Heart left ventricle (tissue), 16 donors: ENCODE data around the gene CCNI. TPM values are rescaled to one million over a fixed set of nuclear protein-coding genes. Genes with fewer than 3 reads are reported as not detected.

Experiments
- ATAC-seq, 4 donors: fragments of 200-7000 bp; cut with Tn5 transposase; one replicate each; pipeline ENCODE4 v1.9.1; 2020 to 2022; ENCODE audit warnings: moderate library complexity in 4 of 4, mild to moderate bottlenecking in 3 of 4, moderate number of reproducible peaks in 1 of 4
- DNase-seq, 5 donors: peaks; one replicate each; pipeline ENCODE4 v3.0.0-alpha.2; 2020
- H3K27ac ChIP-seq, 12 donors: fragments of 200-600 bp; sonication (generic) in 4 of 12; one replicate each; pipeline versions ENCODE4 v1.5.0 to v1.8.0; 2016 to 2022; ENCODE audit warnings: mild to moderate bottlenecking in 2 of 12
- H3K27me3 ChIP-seq, 9 donors: fragments of 200-600 bp; sonication (generic) in 2 of 9; one replicate each; pipeline versions ENCODE4 v1.5.1 to v1.8.0; 2016 to 2022; ENCODE audit warnings: mild to moderate bottlenecking in 3 of 9
- H3K36me3 ChIP-seq, 9 donors: fragments of 200-600 bp; sonication (generic) in 2 of 9; one replicate each; pipeline versions ENCODE4 v1.5.0 to v1.8.0; 2018 to 2022; ENCODE audit warnings: mild to moderate bottlenecking in 2 of 9
- H3K4me1 ChIP-seq, 12 donors: fragments of 200-600 bp; sonication (generic) in 4 of 12; one replicate each; pipeline versions ENCODE4 v1.5.0 to v1.8.0; 2016 to 2022; ENCODE audit warnings: mild to moderate bottlenecking in 3 of 12
- H3K4me3 ChIP-seq, 12 donors: fragments of 200-600 bp; sonication (generic) in 4 of 12; one replicate each; pipeline versions ENCODE4 v1.5.0 to v1.8.0; 2017 to 2022; ENCODE audit warnings: mild to moderate bottlenecking in 9 of 12, moderate library complexity in 4 of 12
- H3K9me3 ChIP-seq, 12 donors: fragments of 200-600 bp; sonication (generic) in 4 of 12; one replicate each; pipeline versions ENCODE4 v1.5.0 to v1.8.0; 2016 to 2022; ENCODE audit warnings: mild to moderate bottlenecking in 1 of 12
- CTCF ChIP-seq, 12 donors: fragments of 200-600 bp; sonication (generic) in 4 of 12; IDR thresholded peaks; one replicate each; pipeline versions ENCODE4 v1.5.0 to v1.8.0; 2018 to 2022; ENCODE audit warnings: antibody characterized with exemption in 12 of 12, mild to moderate bottlenecking in 5 of 12
- POLR2A ChIP-seq, 2 donors: fragments of 450-650 bp; IDR thresholded peaks; one replicate each; pipeline ENCODE4 v1.6.1; 2017; ENCODE audit warnings: antibody characterized with exemption in 2 of 2, mild to moderate bottlenecking in 2 of 2, moderate library complexity in 2 of 2
- WGBS, 4 donors: extraction: QIAGEN DNeasy Blood & Tissue Kit in 2 of 4; methylation state at CpG; one replicate each; pipeline versions ENCODE4 v1.1.5 to v1.1.7; 2013 to 2018; 5-methylcytosine and 5-hydroxymethylcytosine counted together
- intact Hi-C, 10 donors: fragments of 100-400 bp; cut with DNase I; formaldehyde crosslinking; loops; one replicate each; pipeline versions ENCODE4 v1.11.1 to v1.14.2; 2022
- polyA plus RNA-seq, 2 donors: library from polyadenylated mRNA; stranded (reverse); fragments of 200-250 nt; gene quantifications; one replicate each; pipeline ENCODE4 v1.2.3, GENCODE V29; 2013
- total RNA-seq, 9 donors: library from RNA; depleted of rRNA in 2 of 9; stranded (reverse); fragments of >200 nt in 2 of 9; fragmentation: NEBNext Ultra II Directional in 3 of 9; extraction: Animal tissue kit (Norgen Biotek cat#: 25700) in 3 of 9; gene quantifications; one replicate each; pipeline versions ENCODE4 v1.1.0 to v1.2.4, GENCODE V29; 2016 to 2023
- donor health status: ischemic (EF 13 %, LVEDD 7.1; RV severe dilation, severe dysfunction).
- donor health status: healthy with polysubstance abuse.
- donor health status: DM: no; HTN: yes; CAD: no.
- donor health status: DM: no; HTN: no; CAD: no.
- donor health status: ischemic (EF 25% LVEDD 6.9; RV normal size, moderate dysfunction).
- donor health status: ischemic (EF 25% LVEDD 5.7; RV mildly dilated, moderate dysfunction).
- donor health status: healthy.
- donor health status: DM: yes; HTN: yes; CAD: no.
- donor health status: ischemic (EF 35%, LVEDD 5.7; RV mildly dilated, moderate dysfunction).
- donor health status: nonischemic (EF 11% LVEDD 7.7; RV severe dilation, severe dysfunction).
- donor health status: DM: yes; HTN: yes; CAD: no.
- donor health status: PGD.
- donor health status: ischemic (EF 29% LVEDD 5.4; RV normal size, mild dysfunction).
- donor health status: nonischemic (EF 23%, LVEDD 6.1; RV moderate dilation, normal function).

Gene CCNI
- total and polyA plus RNA-seq, 11 donors = 49.4 to 356 (median 299) TPM

GRCh38 chr4:77021614-77022089 is 54.1 kb downstream of the CCNI start:
- peaks cover 0 to 98% (median 81%) of the 10 kb centered on the region in 9 donors for H3K36me3 ChIP-seq
- WGBS, 4 donors = 42 to 50% (median 48%) methylated on average over 5 of the region's 5 CpGs
- intact Hi-C loops = no loop called here

GRCh38 chr4:77020017-77020416 is 55.8 kb downstream of the CCNI start:
- Histone ChIP-seq H3K4me1 (peaks cover 0 to 17% (median 2%) of the 10 kb centered on the region in 12 donors), H3K4me3 (no peak overlapping the region), H3K27me3 (no peaks in the 10 kb centered on the region), H3K9me3 (no peaks in the 10 kb centered on the region), H3K27ac (no peak overlapping the region), H3K36me3 (peaks cover 0 to 98% (median 77%) of the 10 kb centered on the region in 9 donors)
- DNase-seq (no peak), ATAC-seq (no peak)
- 76 to 84% (median 79%) methylated on average over 3 of the region's 3 CpGs for WGBS, 4 donors
- TF ChIP-seq CTCF (IDR thresholded peaks at IDR 0.05) (no peak), POLR2A (IDR thresholded peaks at IDR 0.05) (no peak)
- intact Hi-C loops = no loop called here

More at GRCh38 chr4:77021614-77022089, 54.1 kb downstream of the CCNI start:
- peak; percentile 24 to 81 (median 64) for ATAC-seq
- TF ChIP-seq CTCF (IDR thresholded peaks at IDR 0.05) = no peak
- TF ChIP-seq POLR2A (IDR thresholded peaks at IDR 0.05) = no peak
- Histone ChIP-seq H3K9me3 (no peaks in the 10 kb centered on the region), H3K27me3 (no peaks in the 10 kb centered on the region), H3K4me1 (peaks cover 0 to 17% (median 2%) of the 10 kb centered on the region in 12 donors), H3K4me3 (no peak overlapping the region), H3K27ac (peak overlapping the region in 1 of 12 donors; percentile 49)
- peak in 1 of 5 donors; percentile 41 for DNase-seq

GRCh38 chr4:77015390-77015789 is 60.4 kb downstream of the CCNI start:
- no peak for DNase-seq
- Histone ChIP-seq H3K27ac (no peak overlapping the region), H3K4me1 (peaks cover 0 to 30% (median 18%) of the 10 kb centered on the region in 12 donors), H3K4me3 (no peak overlapping the region), H3K9me3 (no peaks in the 10 kb centered on the region), H3K36me3 (peaks cover 0 to 66% (median 41%) of the 10 kb centered on the region in 9 donors), H3K27me3 (no peaks in the 10 kb centered on the region)
- 58 to 80% (median 68%) methylated on average over 1 of the region's 1 CpG for WGBS, 4 donors
- TF ChIP-seq POLR2A (IDR thresholded peaks at IDR 0.05) = no peak
- intact Hi-C loops = no loop called here
- no peak for ATAC-seq

- DNase-seq = no peak
- intact Hi-C loops = no loop called here
- TF ChIP-seq CTCF (IDR thresholded peaks at IDR 0.05) = no peak
- Histone ChIP-seq H3K27ac (no peak overlapping the region), H3K4me3 (no peak overlapping the region), H3K4me1 (peaks cover 0 to 40% (median 20%) of the 10 kb centered on the region in 12 donors), H3K27me3 (no peaks in the 10 kb centered on the region), H3K9me3 (no peaks in the 10 kb centered on the region), H3K36me3 (peaks cover 0 to 54% (median 31%) of the 10 kb centered on the region in 9 donors)
- ATAC-seq = no peak
- WGBS, 4 donors = 67 to 92% (median 87%) methylated on average over 1 of the region's 1 CpG
These were observed 61.5 kb downstream of the CCNI start for GRCh38 chr4:77014256-77014655.

GRCh38 chr4:77012726-77013125 is 63.1 kb downstream of the CCNI start:
- peaks cover 0 to 39% (median 17%) of the 10 kb centered on the region in 9 donors for H3K36me3 ChIP-seq

More at GRCh38 chr4:77012726-77013125, 63.1 kb downstream of the CCNI start:
- Histone ChIP-seq H3K27me3 (no peaks in the 10 kb centered on the region), H3K4me1 (peaks cover 0 to 55% (median 25%) of the 10 kb centered on the region in 12 donors), H3K4me3 (no peak overlapping the region), H3K9me3 (no peaks in the 10 kb centered on the region), H3K27ac (peak overlapping the region in 5 of 12 donors; percentile 19 to 43 (median 24))
- DNase-seq = peak in 4 of 5 donors; percentile 40 to 61 (median 43)
- 10 to 32% (median 26%) methylated on average over 5 of the region's 5 CpGs for WGBS, 4 donors
- peak; percentile 67 to 81 (median 77) for ATAC-seq
- TF ChIP-seq POLR2A (IDR thresholded peaks at IDR 0.05) (no peak), CTCF (IDR thresholded peaks at IDR 0.05) (no peak)
- intact Hi-C loops = no loop called here
